GM23338 (cell line): ENCODE data around the gene ST3GAL4. TPM values are rescaled to one million over a fixed set of nuclear protein-coding genes. Genes with fewer than 3 reads are reported as not detected.

Experiments
- ATAC-seq: fragments of 200-7000 bp; cut with Tn5 transposase; 3 replicates; pipeline ENCODE4 v1.9.1; 2020
- DNase-seq: peaks from one replicate; pipeline ENCODE4 v3.0.0-alpha.2; 2015; ENCODE audit warnings: low spot score
- H2AFZ ChIP-seq: fragments of 200-600 bp; sonication (generic); 2 replicates; pipeline ENCODE4 v1.8.0; 2016; ENCODE audit warnings: antibody characterized with exemption, mild to moderate bottlenecking, moderate library complexity
- H3F3A ChIP-seq: fragments of 200-600 bp; sonication (generic); replicated peaks from 2 replicates; pipeline ENCODE4 v1.8.0; 2017; ENCODE audit warnings: antibody characterized with exemption, mixed run types, low read depth
- H3K27ac ChIP-seq: fragments of 200-600 bp; sonication (generic); 2 replicates; pipeline ENCODE4 v1.6.1; 2016; ENCODE audit warnings: low read depth
- H3K27me3 ChIP-seq: fragments of 200-600 bp; sonication (generic); 2 replicates; pipeline ENCODE4 v1.8.0; 2016; ENCODE audit warnings: mild to moderate bottlenecking, mixed run types, moderate library complexity; ENCODE audit not compliant: insufficient read depth
- H3K36me3 ChIP-seq: fragments of 200-600 bp; sonication (generic); 2 replicates; pipeline ENCODE4 v1.8.0; 2016; ENCODE audit warnings: mild to moderate bottlenecking; ENCODE audit not compliant: insufficient read depth
- H3K4me1 ChIP-seq: fragments of 200-600 bp; sonication (generic); 2 replicates; pipeline ENCODE4 v1.8.0; 2016; ENCODE audit warnings: mild to moderate bottlenecking, moderate library complexity; ENCODE audit not compliant: insufficient read depth
- H3K4me2 ChIP-seq: fragments of 200-600 bp; sonication (generic); 2 replicates; pipeline ENCODE4 v1.7.1; 2017; ENCODE audit warnings: mixed run types
- H3K4me3 ChIP-seq: fragments of 200-600 bp; sonication (generic); 2 replicates; pipeline ENCODE4 v1.6.1; 2016; ENCODE audit warnings: mixed run types
- H3K79me2 ChIP-seq: fragments of 200-600 bp; sonication (generic); replicated peaks from 2 replicates; pipeline ENCODE4 v1.8.0; 2017; ENCODE audit warnings: mild to moderate bottlenecking; ENCODE audit not compliant: insufficient read depth
- H3K9me2 ChIP-seq: fragments of 200-600 bp; sonication (generic); 2 replicates; pipeline ENCODE4 v1.8.0; 2017; ENCODE audit not compliant: insufficient read depth
- H4K20me1 ChIP-seq: fragments of 200-600 bp; sonication (generic); replicated peaks from 2 replicates; pipeline ENCODE4 v1.8.0; 2017; ENCODE audit warnings: mild to moderate bottlenecking; ENCODE audit not compliant: insufficient read depth
- H3K27ac Mint-ChIP-seq: 2 replicates; pipeline ENCODE4 v1.8.0; 2020; ENCODE audit warnings: inconsistent platforms, mild to moderate bottlenecking, moderate library complexity, mixed read lengths
- H3K27me3 Mint-ChIP-seq: 3 replicates; pipeline ENCODE4 v1.8.0; 2022; ENCODE audit warnings: low read depth, mild to moderate bottlenecking, moderate library complexity, mixed read lengths, inconsistent platforms; ENCODE audit not compliant: insufficient read depth, poor library complexity
- H3K36me3 Mint-ChIP-seq: 3 replicates; pipeline ENCODE4 v1.8.0; 2021; ENCODE audit warnings: low read depth, mild to moderate bottlenecking, inconsistent platforms, moderate library complexity, mixed read lengths
- H3K4me1 Mint-ChIP-seq: 3 replicates; pipeline ENCODE4 v1.8.0; 2020; ENCODE audit warnings: mild to moderate bottlenecking, inconsistent platforms, mixed read lengths
- H3K4me3 Mint-ChIP-seq: 3 replicates; pipeline ENCODE4 v1.8.0; 2021; ENCODE audit warnings: moderate library complexity, mild to moderate bottlenecking, inconsistent platforms, mixed read lengths
- H3K9me3 Mint-ChIP-seq: 3 replicates; pipeline ENCODE4 v1.8.0; 2020; ENCODE audit warnings: moderate library complexity, mild to moderate bottlenecking, inconsistent platforms, mixed read lengths
- CREB1 ChIP-seq: fragments of 250-450 bp; sonication (Bioruptor Pico); IDR thresholded peaks from 2 replicates; pipeline ENCODE4 v1.5.0; 2020; ENCODE audit warnings: low read depth, mild to moderate bottlenecking, moderate library complexity
- EZH2 ChIP-seq: fragments of 200-600 bp; sonication (generic); IDR thresholded peaks from one replicate; pipeline ENCODE4 v1.8.0; 2017; ENCODE audit warnings: antibody characterized with exemption, mild to moderate bottlenecking, low read depth; ENCODE audit not compliant: unreplicated experiment
- EZH2phosphoT487 ChIP-seq: fragments of 200-600 bp; sonication (generic); IDR thresholded peaks from one replicate; pipeline ENCODE4 v1.8.1; 2018; ENCODE audit warnings: antibody characterized with exemption; ENCODE audit not compliant: unreplicated experiment
- JUNB ChIP-seq: IDR thresholded peaks from one replicate; pipeline ENCODE4 v1.6.1; 2016; ENCODE audit warnings: antibody characterized with exemption; ENCODE audit not compliant: unreplicated experiment
- NANOG ChIP-seq: IDR thresholded peaks from 2 replicates; pipeline ENCODE4 v1.6.1; 2016; ENCODE audit warnings: antibody characterized with exemption, borderline replicate concordance
- POLR2AphosphoS5 ChIP-seq: IDR thresholded peaks from 2 replicates; pipeline ENCODE4 v1.6.1; 2016; ENCODE audit warnings: antibody characterized with exemption, low read depth
- STAT1 ChIP-seq: IDR thresholded peaks from one replicate; pipeline ENCODE4 v1.6.1; 2016; ENCODE audit warnings: antibody characterized with exemption; ENCODE audit not compliant: unreplicated experiment
- ZNF114 ChIP-seq: fragments of 250-450 bp; sonication (Bioruptor Pico); IDR thresholded peaks from 2 replicates; pipeline ENCODE4 v1.5.0; 2020; ENCODE audit warnings: mild to moderate bottlenecking, moderate library complexity
- ZNF331 ChIP-seq: fragments of 250-450 bp; sonication (Bioruptor Pico); IDR thresholded peaks from 2 replicates; pipeline ENCODE4 v1.5.0; 2020; ENCODE audit warnings: low read depth, mild to moderate bottlenecking, moderate library complexity
- polyA plus RNA-seq: library from polyadenylated mRNA; unstranded; fragments of >200 nt; fragmentation: Nextera tagmentation; extraction: Ambion mirVana; gene quantifications from 2 replicates; pipeline ENCODE4 v1.2.1, GENCODE V29; 2016
- total RNA-seq: library from RNA; depleted of rRNA; stranded (reverse); fragments of >200 nt; shearing (Covaris generic); gene quantifications from 2 replicates; pipeline ENCODE4 v1.2.3, GENCODE V29; 2014
- TF ChIP-seq, protein P1 (sequence below): fragments of 250-450 bp; sonication (Bioruptor Pico); IDR thresholded peaks from 2 replicates; pipeline ENCODE4 v1.5.0; 2020; ENCODE audit warnings: mild to moderate bottlenecking, moderate library complexity
- TF ChIP-seq, protein P2 (sequence below): IDR thresholded peaks from one replicate; pipeline ENCODE4 v1.6.1; 2018; ENCODE audit warnings: antibody characterized with exemption; ENCODE audit not compliant: unreplicated experiment
- TF ChIP-seq, protein P3 (sequence below): IDR thresholded peaks from 2 replicates; pipeline ENCODE4 v1.6.1; 2016; ENCODE audit warnings: antibody characterized with exemption
- TF ChIP-seq, protein P4 (sequence below), 2 experiments: fragments of 200-600 bp in 1 of 2; sonication (generic) in 1 of 2; conservative IDR thresholded peaks; 2 replicates each; pipeline versions ENCODE4 v1.5.1 to v1.6.1; 2016 to 2017; ENCODE audit warnings: antibody characterized with exemption in 2 of 2, low read depth in 2 of 2, mild to moderate bottlenecking in 2 of 2, moderate library complexity in 1 of 2

The ST3GAL4 gene
- total and polyA plus RNA-seq, 2 experiments from 2014 or later: 10.1 to 28.0 TPM

DNA sequence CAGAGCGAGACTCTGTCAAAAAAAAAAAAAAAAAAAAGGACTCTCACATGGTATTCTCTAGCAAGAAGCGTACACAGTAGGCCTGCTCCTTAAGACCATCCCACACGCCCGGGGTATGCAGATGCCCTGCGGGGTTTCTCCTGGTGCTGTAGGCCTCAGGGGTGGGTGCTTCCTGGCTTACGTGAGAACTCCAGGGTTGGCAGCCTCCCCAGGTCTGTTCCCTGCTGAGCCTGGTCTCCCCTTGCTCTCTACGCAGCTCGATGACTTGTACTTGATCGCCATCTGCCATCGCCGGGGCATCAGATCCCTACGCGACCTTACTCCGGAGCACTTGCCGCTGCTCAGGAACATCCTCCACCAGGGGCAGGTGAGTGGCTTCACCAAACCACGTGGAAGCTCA lies 12.4 kb upstream of the ST3GAL4 start:
- Mint-ChIP-seq H3K9me3 (no peaks in the 10 kb centered on the region; the same call in 2 of the 3 replicates), H3K36me3 (peaks cover 26% of the 10 kb centered on the region), H3K4me3 (no peak overlapping the region), H3K27ac (no peak overlapping the region), H3K4me1 (peaks cover 38% of the 10 kb centered on the region), H3K27me3 (peaks cover 22% of the 10 kb centered on the region)
- Histone ChIP-seq H3K9me2 (no peaks in the 10 kb centered on the region), H3K27me3 (no peaks in the 10 kb centered on the region), H3K36me3 (no peaks in the 10 kb centered on the region), H3K4me2 (no peak overlapping the region), H4K20me1 (peaks cover 9% of the 10 kb centered on the region), H3F3A (no peaks in the 10 kb centered on the region), H3K4me3 (no peak overlapping the region), H3K4me1 (peaks cover 12% of the 10 kb centered on the region), H3K27ac (no peak overlapping the region), H3K79me2 (no peaks in the 10 kb centered on the region), H2AFZ (no peak overlapping the region)
- TF ChIP-seq JUNB (no peak), EZH2phosphoT487 (no peak), STAT1 (no peak), POLR2AphosphoS5 (no peak), EZH2 (no peak), NANOG (no peak), ZNF114 (no peak), ZNF331 (CRISPR knock-in tag) (no peak), CREB1 (no peak)
- TF ChIP-seq, protein P1, sequence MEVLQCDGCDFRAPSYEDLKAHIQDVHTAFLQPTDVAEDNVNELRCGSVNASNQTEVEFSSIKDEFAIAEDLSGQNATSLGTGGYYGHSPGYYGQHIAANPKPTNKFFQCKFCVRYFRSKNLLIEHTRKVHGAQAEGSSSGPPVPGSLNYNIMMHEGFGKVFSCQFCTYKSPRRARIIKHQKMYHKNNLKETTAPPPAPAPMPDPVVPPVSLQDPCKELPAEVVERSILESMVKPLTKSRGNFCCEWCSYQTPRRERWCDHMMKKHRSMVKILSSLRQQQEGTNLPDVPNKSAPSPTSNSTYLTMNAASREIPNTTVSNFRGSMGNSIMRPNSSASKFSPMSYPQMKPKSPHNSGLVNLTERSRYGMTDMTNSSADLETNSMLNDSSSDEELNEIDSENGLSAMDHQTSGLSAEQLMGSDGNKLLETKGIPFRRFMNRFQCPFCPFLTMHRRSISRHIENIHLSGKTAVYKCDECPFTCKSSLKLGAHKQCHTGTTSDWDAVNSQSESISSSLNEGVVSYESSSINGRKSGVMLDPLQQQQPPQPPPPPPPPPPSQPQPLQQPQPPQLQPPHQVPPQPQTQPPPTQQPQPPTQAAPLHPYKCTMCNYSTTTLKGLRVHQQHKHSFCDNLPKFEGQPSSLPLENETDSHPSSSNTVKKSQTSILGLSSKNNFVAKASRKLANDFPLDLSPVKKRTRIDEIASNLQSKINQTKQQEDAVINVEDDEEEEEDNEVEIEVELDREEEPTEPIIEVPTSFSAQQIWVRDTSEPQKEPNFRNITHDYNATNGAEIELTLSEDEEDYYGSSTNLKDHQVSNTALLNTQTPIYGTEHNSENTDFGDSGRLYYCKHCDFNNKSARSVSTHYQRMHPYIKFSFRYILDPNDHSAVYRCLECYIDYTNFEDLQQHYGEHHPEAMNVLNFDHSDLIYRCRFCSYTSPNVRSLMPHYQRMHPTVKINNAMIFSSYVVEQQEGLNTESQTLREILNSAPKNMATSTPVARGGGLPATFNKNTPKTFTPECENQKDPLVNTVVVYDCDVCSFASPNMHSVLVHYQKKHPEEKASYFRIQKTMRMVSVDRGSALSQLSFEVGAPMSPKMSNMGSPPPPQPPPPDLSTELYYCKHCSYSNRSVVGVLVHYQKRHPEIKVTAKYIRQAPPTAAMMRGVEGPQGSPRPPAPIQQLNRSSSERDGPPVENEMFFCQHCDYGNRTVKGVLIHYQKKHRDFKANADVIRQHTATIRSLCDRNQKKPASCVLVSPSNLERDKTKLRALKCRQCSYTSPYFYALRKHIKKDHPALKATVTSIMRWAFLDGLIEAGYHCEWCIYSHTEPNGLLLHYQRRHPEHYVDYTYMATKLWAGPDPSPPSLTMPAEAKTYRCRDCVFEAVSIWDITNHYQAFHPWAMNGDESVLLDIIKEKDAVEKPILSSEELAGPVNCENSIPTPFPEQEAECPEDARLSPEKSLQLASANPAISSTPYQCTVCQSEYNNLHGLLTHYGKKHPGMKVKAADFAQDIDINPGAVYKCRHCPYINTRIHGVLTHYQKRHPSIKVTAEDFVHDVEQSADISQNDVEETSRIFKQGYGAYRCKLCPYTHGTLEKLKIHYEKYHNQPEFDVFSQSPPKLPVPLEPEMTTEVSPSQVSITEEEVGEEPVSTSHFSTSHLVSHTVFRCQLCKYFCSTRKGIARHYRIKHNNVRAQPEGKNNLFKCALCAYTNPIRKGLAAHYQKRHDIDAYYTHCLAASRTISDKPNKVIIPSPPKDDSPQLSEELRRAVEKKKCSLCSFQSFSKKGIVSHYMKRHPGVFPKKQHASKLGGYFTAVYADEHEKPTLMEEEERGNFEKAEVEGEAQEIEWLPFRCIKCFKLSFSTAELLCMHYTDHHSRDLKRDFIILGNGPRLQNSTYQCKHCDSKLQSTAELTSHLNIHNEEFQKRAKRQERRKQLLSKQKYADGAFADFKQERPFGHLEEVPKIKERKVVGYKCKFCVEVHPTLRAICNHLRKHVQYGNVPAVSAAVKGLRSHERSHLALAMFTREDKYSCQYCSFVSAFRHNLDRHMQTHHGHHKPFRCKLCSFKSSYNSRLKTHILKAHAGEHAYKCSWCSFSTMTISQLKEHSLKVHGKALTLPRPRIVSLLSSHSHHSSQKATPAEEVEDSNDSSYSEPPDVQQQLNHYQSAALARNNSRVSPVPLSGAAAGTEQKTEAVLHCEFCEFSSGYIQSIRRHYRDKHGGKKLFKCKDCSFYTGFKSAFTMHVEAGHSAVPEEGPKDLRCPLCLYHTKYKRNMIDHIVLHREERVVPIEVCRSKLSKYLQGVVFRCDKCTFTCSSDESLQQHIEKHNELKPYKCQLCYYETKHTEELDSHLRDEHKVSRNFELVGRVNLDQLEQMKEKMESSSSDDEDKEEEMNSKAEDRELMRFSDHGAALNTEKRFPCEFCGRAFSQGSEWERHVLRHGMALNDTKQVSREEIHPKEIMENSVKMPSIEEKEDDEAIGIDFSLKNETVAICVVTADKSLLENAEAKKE (CRISPR knock-in tag): no peak
- TF ChIP-seq, protein P2, sequence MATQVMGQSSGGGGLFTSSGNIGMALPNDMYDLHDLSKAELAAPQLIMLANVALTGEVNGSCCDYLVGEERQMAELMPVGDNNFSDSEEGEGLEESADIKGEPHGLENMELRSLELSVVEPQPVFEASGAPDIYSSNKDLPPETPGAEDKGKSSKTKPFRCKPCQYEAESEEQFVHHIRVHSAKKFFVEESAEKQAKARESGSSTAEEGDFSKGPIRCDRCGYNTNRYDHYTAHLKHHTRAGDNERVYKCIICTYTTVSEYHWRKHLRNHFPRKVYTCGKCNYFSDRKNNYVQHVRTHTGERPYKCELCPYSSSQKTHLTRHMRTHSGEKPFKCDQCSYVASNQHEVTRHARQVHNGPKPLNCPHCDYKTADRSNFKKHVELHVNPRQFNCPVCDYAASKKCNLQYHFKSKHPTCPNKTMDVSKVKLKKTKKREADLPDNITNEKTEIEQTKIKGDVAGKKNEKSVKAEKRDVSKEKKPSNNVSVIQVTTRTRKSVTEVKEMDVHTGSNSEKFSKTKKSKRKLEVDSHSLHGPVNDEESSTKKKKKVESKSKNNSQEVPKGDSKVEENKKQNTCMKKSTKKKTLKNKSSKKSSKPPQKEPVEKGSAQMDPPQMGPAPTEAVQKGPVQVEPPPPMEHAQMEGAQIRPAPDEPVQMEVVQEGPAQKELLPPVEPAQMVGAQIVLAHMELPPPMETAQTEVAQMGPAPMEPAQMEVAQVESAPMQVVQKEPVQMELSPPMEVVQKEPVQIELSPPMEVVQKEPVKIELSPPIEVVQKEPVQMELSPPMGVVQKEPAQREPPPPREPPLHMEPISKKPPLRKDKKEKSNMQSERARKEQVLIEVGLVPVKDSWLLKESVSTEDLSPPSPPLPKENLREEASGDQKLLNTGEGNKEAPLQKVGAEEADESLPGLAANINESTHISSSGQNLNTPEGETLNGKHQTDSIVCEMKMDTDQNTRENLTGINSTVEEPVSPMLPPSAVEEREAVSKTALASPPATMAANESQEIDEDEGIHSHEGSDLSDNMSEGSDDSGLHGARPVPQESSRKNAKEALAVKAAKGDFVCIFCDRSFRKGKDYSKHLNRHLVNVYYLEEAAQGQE: no peak
- TF ChIP-seq, protein P3, sequence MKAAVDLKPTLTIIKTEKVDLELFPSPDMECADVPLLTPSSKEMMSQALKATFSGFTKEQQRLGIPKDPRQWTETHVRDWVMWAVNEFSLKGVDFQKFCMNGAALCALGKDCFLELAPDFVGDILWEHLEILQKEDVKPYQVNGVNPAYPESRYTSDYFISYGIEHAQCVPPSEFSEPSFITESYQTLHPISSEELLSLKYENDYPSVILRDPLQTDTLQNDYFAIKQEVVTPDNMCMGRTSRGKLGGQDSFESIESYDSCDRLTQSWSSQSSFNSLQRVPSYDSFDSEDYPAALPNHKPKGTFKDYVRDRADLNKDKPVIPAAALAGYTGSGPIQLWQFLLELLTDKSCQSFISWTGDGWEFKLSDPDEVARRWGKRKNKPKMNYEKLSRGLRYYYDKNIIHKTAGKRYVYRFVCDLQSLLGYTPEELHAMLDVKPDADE: no peak
- TF ChIP-seq, protein P4, sequence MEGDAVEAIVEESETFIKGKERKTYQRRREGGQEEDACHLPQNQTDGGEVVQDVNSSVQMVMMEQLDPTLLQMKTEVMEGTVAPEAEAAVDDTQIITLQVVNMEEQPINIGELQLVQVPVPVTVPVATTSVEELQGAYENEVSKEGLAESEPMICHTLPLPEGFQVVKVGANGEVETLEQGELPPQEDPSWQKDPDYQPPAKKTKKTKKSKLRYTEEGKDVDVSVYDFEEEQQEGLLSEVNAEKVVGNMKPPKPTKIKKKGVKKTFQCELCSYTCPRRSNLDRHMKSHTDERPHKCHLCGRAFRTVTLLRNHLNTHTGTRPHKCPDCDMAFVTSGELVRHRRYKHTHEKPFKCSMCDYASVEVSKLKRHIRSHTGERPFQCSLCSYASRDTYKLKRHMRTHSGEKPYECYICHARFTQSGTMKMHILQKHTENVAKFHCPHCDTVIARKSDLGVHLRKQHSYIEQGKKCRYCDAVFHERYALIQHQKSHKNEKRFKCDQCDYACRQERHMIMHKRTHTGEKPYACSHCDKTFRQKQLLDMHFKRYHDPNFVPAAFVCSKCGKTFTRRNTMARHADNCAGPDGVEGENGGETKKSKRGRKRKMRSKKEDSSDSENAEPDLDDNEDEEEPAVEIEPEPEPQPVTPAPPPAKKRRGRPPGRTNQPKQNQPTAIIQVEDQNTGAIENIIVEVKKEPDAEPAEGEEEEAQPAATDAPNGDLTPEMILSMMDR (conservative IDR thresholded peaks at IDR 0.05; ENCODE audit: low read depth in 2 of 2): no peak
- DNase-seq (no peak), ATAC-seq (no peak)
